Renal cortical epithelial cell (primary cell): ENCODE data around the gene GHR. TPM values are rescaled to one million over a fixed set of nuclear protein-coding genes. Genes with fewer than 3 reads are reported as not detected.
"Not testable (repeated sequence)": the region's sequence is repeated elsewhere in the genome, so short reads cannot be mapped to it uniquely, and the experiment has no call there.

Experiments used
- DNase-seq: peaks from one replicate; pipeline ENCODE4 v3.0.0-alpha.2; 2011; ENCODE audit warnings: low read depth
- total RNA-seq: library from RNA; depleted of rRNA; stranded (reverse); fragments of >200 nt; gene quantifications from 2 replicates; pipeline ENCODE4 v1.2.3, GENCODE V29; 2014

The GHR gene
- total RNA-seq, 1 donor from 2014 or later: 0.55 TPM

- no peak for DNase-seq
Observed at GRCh38 chr5:42643360-42643759, 220.1 kb downstream of the GHR start.

- DNase-seq: no peak
Observed at GRCh38 chr5:42645138-42645537, 221.9 kb downstream of the GHR start.

DNA sequence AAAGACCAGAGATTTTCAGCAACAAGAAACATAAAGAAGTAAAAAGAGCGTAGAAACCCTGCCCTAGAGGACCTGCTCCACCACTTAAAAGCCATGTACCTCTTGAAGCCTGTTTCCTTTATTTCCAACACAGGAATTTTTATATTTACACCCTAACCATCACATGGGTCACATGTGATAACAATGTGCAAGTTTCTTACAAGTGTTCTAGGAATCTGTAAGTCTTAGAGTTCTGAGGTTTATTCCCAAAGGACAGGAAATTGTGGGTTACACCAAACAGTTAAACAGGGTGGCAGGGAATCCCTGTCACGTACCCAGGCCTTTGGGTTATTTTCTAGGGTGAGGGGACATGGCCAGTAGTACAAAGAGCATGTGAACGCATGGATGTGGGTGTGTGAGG lies 224.8 kb downstream of the GHR start:
- no peak for DNase-seq

DNA sequence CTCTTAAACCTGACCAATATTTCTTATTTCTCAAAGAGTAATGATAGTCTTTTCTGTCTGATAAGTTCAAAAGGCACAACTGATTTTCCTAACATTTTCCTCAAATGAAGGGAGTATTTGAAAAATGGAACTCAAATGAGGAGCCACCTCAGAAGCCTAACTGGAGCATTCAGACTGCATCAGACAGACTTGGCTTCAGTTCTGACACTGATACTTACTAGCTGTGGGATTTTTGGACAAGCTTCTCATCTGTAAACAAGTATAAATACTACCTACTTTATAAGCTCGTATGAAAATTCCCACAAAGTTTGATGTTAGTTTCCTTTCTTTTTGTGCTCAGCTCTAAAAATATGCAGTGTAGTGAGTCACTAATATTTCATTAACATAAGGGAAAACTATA lies 225.7 kb downstream of the GHR start:
- no peak for DNase-seq

- no peak for DNase-seq
Observed at GRCh38 chr5:42650084-42650483, 226.8 kb downstream of the GHR start.

DNA sequence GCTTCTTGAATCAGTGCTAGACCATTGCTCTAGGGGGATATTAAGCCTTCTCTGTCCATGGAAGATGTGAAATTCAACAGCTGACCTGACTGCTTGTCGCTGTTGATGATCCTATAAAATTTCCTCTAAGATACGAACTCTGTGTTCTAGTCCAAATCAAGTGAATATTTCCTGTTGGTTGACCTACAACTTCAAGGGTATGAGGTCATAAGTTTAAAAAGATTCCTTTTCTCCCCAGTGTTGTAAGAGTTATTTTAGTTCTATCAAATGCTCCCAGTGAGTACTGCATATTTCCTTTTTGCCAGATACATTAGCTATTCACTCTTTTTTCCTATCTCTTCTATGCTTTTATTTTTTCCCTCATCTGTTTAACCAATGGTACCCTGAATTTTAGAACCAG lies 230.5 kb downstream of the GHR start:
- DNase-seq: no peak

- DNase-seq: no peak
Observed at GRCh38 chr5:42654645-42655044, 231.4 kb downstream of the GHR start.

- DNase-seq: peak; percentile 51
Observed at GRCh38 chr5:42655982-42656650, 232.9 kb downstream of the GHR start.

GRCh38 chr5:42656651-42657015 lies 233.4 kb downstream of the GHR start:
- peak; percentile 25 for DNase-seq

DNA sequence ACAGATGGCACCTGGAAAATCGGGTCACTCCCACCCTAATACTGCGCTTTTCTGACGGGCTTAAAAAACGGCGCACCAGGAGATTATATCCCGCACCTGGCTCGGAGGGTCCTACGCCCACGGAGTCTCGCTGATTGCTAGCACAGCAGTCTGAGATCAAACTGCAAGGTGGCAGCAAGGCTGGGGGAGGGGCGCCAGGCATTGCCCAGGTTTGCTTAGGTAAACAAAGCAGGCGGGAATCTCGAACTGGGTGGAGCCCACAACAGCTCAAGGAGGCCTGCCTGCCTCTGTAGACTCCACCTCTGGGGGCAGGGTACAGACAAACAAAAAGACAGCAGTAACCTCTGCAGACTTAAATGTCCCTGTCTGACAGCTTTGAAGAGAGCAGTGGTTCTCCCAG lies 236.6 kb downstream of the GHR start:
- not testable (repeated sequence) for DNase-seq

GRCh38 chr5:42665857-42666256 lies 242.6 kb downstream of the GHR start:
- no peak for DNase-seq

DNA sequence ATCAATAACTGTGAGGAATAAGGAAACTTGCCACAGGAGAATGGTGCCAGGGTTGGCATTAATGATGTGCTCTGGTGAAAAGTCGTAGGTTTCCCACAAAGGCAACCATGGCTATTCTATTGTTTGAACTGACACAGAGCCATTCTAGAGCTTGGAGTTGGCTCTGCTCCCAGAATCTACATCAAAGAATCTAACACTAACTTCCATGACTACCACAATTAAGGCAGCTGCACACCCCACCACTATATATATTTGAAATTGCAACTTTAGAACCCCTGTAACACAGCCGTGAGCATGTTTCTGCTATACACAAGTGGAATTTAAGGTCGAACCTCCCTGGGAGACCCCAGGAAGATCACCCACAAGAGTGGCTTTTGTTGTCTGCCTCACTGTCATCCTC lies 243.6 kb downstream of the GHR start:
- peak; percentile 7 for DNase-seq

DNA sequence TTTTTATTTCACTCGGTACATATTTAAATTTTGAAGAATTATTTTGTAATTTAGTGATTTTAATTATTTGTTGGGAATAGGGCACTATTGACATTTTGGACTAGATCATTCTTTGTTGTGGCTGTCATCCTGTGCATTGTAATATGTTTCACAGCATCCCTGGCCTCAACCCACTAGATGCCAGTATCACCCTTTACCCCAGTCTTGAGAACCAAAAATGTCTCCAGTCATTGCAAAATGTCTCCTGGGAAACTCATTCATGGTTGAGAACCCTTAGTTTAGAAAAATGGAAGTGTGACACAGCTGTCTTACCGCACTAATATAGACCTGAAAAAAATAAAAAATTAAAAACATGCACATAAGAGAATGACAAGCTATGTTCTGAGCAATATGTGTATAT lies 245.0 kb downstream of the GHR start:
- no peak for DNase-seq

DNA sequence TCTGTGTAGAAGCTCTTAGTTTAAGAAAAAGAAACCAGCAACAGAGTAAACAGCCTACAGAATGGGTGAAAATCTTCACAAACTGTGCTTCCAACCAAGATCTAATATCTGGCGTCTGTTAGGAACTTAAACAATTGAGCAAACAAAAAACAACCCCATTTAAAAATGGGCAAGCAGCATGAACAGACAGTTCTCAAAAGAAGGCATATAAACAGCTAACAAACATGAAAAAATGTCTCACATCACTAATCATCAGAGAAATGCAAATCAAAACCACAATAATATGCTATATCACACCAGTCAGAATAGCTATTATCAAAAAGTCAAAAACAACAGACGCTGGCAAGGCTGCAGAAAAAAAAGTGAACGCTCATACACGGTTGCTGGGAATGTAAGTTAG lies 249.7 kb downstream of the GHR start:
- DNase-seq: no peak

DNA sequence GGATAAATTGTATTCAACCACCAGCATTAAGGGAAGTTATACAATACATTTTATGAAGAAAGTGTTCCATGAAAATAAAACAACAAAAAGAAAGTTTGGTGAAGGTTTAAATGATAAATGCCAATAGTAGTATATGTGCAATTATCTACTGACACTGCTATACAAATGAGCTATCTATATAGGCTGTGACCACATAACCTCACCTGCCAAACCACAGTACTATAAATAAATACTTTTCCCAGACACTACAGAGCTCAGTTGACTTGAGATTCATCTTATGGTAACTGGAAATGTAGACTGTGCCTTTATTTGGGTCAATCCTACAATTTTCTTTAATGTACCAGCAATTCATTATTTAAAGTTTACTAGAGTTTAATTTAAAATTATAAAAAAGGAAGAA lies 252.4 kb downstream of the GHR start:
- DNase-seq: no peak

GRCh38 chr5:42676362-42676761 lies 253.1 kb downstream of the GHR start:
- no peak for DNase-seq

GRCh38 chr5:42677156-42677842 lies 254.1 kb downstream of the GHR start:
- DNase-seq: no peak

DNA sequence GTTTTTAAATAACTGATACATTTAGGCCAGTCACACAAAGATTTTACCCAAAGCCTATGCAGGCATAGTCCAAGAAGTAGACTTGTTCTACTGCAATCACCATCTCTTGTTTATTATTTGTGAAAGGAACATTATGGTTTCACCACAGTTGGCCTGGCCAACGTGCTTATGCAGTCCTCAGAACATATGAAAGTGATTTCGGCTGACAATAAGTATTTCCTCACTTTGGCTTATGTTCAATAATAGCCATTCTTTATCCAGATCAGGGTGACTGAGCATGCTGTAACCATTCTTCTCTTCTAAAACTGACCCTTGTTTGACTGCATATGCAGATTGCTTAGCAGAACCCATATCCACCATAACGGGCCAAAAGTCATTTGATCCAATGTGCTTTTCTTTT lies 256.8 kb downstream of the GHR start:
- DNase-seq: no peak

- not testable (repeated sequence) for DNase-seq
Observed at GRCh38 chr5:42685078-42685477, 261.8 kb downstream of the GHR start.

DNA sequence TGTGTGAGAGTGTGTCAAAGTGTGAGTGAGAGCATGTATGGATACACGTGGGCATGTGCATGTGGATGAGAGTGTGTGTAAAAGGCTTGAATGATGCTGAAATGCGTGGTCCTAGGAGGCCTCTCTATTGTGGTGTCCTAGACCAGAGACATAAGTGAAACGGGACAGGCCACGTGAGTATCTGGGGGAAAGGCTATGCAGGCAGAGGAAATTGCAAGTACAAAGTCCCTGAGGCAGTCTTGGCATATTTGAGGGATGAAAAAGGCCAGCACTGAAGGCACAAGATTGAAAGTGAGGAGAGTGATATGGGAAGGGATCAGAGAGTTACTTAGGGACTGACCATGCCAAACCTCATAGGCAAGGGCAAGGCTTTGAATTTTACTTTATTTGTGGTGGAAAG lies 266.2 kb downstream of the GHR start:
- no peak for DNase-seq

- no peak for DNase-seq
Observed at GRCh38 chr5:42691413-42691937, 268.2 kb downstream of the GHR start.

DNA sequence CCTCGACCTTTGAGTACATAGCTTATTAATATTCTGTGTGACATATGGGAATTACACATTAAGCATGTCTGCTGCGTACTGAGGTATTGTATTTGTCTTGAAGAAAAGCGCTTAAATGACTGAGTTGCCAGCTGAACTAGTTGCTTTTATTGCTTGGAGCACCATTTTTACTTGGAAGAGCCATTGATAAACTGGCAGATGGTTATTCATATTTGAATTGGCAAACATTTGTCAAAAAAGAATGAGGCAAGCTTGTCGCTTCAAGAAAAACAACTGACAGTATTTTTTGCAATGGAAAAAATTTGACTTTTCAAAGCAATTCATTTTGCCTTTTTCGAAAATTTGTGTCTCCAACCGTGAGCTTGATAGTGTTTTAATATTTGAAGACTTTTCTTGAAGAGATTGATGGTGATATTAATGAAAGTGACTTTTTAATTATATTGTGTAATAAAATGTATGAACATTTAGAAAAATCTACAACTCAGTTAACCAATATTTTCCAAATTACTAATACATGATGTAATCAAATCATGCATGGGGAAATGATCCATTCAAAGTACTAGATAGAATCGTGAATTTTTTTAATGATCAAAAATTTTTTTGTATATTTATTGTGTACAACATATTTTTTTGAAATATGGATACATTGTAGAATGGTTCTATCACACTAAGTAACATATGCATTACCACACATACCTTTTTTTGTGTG lies 278.3 kb downstream of the GHR start:
- DNase-seq: no peak

DNA sequence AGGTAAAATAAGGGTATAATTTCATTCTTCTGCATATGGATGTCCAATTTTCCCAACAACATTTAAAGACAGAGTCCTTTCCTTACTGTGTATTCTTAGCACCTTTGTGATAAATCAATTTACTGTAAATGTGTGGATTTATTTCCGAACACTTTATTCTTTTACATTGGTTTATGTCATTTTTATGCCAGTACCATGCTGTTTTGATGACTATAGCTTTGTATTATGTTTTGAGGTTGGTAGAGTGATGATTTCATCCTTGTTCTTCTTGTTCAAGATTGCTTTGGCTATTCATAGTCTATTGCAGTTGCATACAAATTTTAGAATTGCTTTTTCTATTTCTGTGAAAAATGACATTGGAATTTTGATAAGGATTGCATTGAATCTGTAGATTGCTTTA lies 280.0 kb downstream of the GHR start:
- no peak for DNase-seq
